ENCODE results near the gene OR52E2.
"Not testable (repeated sequence)": the region's sequence is repeated elsewhere in the genome, so short reads cannot be mapped to it uniquely, and the experiment has no call there.

The OR52E2 gene

GRCh38 chr11:5059391-5059790 lies at the start of gene OR52E2:
OR52E2 (minus strand) TSS chr11:5059627; CDS start chr11:5059627, 0 bp downstream.
- no peaks in the 10 kb centered on the region for H3K36me3 Mint-ChIP-seq (ENCODE audit: low read depth)
- H3K27me3 Mint-ChIP-seq (ENCODE audit: low read depth): no peaks in the 10 kb centered on the region
- H3K4me3 Mint-ChIP-seq: no peak within 1 kb of the TSS
- H3K4me1 Mint-ChIP-seq (ENCODE audit: low read depth): no peaks in the 10 kb centered on the region
- H3K27ac Mint-ChIP-seq: no peak within 1 kb of the TSS
- H3K9me3 Mint-ChIP-seq: no peaks in the 10 kb centered on the region
- DNase-seq (ENCODE audit: low spot score): no peak

- Mint-ChIP-seq H3K4me1 (ENCODE audit: low read depth) (no peaks in the 10 kb centered on the region), H3K9me3 (no peaks in the 10 kb centered on the region), H3K4me3 (no peak overlapping the region), H3K27me3 (ENCODE audit: low read depth) (no peaks in the 10 kb centered on the region), H3K27ac (no peak overlapping the region), H3K36me3 (ENCODE audit: low read depth) (no peaks in the 10 kb centered on the region)
- DNase-seq (ENCODE audit: low spot score): no peak
These were observed 47.9 kb upstream of the OR52E2 start for GRCh38 chr11:5107285-5107684.

- no peaks in the 10 kb centered on the region for H3K9me3 Mint-ChIP-seq
- H3K4me1 Mint-ChIP-seq (ENCODE audit: low read depth): no peaks in the 10 kb centered on the region
- H3K36me3 Mint-ChIP-seq (ENCODE audit: low read depth): no peaks in the 10 kb centered on the region
- H3K4me3 Mint-ChIP-seq: no peak overlapping the region
- H3K27ac Mint-ChIP-seq: no peak overlapping the region
- no peaks in the 10 kb centered on the region for H3K27me3 Mint-ChIP-seq (ENCODE audit: low read depth)
- DNase-seq (ENCODE audit: low spot score): no peak
These were observed 43.6 kb upstream of the OR52E2 start for GRCh38 chr11:5103066-5103465.

DNA sequence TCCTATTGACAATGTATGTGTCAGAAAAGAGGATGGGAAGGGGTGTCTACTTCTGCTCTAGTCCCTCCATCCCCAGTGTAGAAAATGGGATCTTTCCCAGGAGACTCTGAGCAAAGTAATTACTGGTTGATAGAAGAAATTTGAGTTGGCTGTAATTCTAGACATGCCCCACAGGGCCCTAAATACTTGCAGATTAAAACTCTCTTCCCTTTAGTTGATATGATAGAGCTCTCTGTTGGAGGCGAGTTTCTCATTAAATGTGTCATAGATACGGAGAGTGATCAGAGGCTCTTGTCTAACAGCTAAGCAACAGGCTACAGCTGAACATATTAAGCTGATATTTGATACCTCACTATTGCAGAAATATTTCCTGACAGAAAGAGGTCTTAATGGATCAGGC lies 42.8 kb upstream of the OR52E2 start:
- Mint-ChIP-seq H3K36me3 (ENCODE audit: low read depth) (no peaks in the 10 kb centered on the region), H3K4me3 (no peak overlapping the region), H3K27me3 (ENCODE audit: low read depth) (no peaks in the 10 kb centered on the region), H3K9me3 (no peaks in the 10 kb centered on the region), H3K27ac (no peak overlapping the region), H3K4me1 (ENCODE audit: low read depth) (no peaks in the 10 kb centered on the region)
- no peak for DNase-seq (ENCODE audit: low spot score)

DNA sequence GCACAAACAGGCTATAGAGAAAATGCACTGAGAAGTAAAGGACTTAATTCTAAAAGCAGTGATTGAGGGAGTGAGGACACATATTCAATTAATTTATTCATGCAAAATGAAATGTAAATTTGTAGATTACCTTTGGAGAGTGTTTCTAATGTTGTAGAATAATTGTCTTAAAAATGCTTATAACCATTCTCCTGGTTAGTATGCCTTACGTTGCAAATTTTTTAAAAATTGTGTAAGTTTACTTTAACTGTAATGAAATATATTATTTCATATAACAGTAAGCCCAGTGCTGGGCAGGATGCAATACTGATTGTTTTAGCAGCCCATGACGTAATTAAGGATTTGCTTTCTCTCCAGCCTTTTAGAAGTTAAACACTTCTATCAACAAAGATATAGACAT lies 36.6 kb upstream of the OR52E2 start:
- Mint-ChIP-seq H3K27me3 (ENCODE audit: low read depth) (no peaks in the 10 kb centered on the region), H3K27ac (no peak overlapping the region)
- DNase-seq (ENCODE audit: low spot score): no peak

DNA sequence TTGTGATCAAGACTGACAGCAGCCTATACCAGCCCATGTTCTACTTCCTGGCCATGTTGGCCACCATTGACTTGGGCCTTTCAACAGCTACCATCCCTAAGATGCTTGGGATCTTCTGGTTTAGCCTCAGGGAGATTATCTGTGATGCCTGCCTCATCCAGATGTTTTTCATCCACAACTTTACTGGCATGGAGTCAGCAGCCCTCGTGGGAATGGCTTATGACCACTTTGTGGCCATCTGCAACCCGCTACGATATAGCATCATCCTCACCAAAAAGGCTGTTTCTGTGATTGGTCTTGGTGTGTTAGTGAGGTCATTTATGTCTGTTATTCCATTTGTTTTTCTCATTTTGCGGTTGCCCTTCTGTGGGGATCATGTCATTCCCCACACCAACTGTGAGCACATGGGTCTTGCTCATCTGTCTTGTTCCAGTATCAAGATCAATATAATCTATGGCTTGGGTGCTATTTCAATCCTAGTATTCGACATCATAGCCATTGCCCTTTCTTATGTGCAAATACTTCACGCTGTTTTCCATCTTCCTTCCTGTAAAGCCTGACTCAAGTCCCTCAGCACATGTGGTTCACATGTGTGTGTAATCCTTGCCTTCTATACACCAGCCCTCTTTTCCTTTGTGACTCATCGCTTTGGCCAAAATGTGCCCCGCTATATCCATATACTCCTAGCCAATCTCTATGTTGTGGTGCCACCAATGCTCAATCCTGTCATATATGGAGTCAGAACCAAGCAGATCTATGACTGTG lies 33.6 kb upstream of the OR52E2 start:
- H3K9me3 Mint-ChIP-seq: no peaks in the 10 kb centered on the region
- H3K27ac Mint-ChIP-seq: no peak overlapping the region
- H3K4me3 Mint-ChIP-seq: no peak overlapping the region
- H3K36me3 Mint-ChIP-seq (ENCODE audit: low read depth): no peaks in the 10 kb centered on the region
- no peak for DNase-seq (ENCODE audit: low spot score)
- H3K27me3 Mint-ChIP-seq (ENCODE audit: low read depth): no peaks in the 10 kb centered on the region
- H3K4me1 Mint-ChIP-seq (ENCODE audit: low read depth): no peaks in the 10 kb centered on the region

More for the DNA sequence above, 36.6 kb upstream of the OR52E2 start:
- Mint-ChIP-seq H3K4me1 (ENCODE audit: low read depth) (no peaks in the 10 kb centered on the region), H3K4me3 (no peak overlapping the region), H3K9me3 (no peaks in the 10 kb centered on the region), H3K36me3 (ENCODE audit: low read depth) (no peaks in the 10 kb centered on the region)

DNA sequence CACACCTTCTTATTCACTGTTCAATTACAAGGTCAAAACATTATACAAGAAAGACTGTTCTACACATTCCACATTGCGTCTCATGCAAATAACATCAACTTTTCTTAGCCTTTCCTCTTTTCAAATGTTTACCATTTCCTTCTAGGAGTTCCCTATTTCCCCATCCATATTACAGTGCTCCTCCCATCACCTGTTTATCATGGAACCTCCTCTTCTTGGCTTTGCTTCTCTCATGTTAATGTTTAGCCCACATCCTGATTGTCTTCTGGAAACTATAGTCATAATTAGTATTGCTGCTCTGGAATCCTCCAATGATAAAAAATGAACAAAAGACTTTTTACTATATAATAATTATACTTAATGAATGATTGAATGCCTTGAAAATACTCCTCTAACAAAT lies 31.2 kb upstream of the OR52E2 start:
- no peak for DNase-seq (ENCODE audit: low spot score)
- H3K4me3 Mint-ChIP-seq: no peak overlapping the region

GRCh38 chr11:5088556-5088955 lies 29.1 kb upstream of the OR52E2 start:
- no peak for DNase-seq (ENCODE audit: low spot score)
- H3K9me3 Mint-ChIP-seq: no peaks in the 10 kb centered on the region
- no peaks in the 10 kb centered on the region for H3K4me1 Mint-ChIP-seq (ENCODE audit: low read depth)
- no peaks in the 10 kb centered on the region for H3K27me3 Mint-ChIP-seq (ENCODE audit: low read depth)
- H3K36me3 Mint-ChIP-seq (ENCODE audit: low read depth): no peaks in the 10 kb centered on the region
- H3K27ac Mint-ChIP-seq: no peak overlapping the region
- no peak overlapping the region for H3K4me3 Mint-ChIP-seq

More for the DNA sequence above, 31.2 kb upstream of the OR52E2 start:
- H3K36me3 Mint-ChIP-seq (ENCODE audit: low read depth): no peaks in the 10 kb centered on the region
- H3K27ac Mint-ChIP-seq: no peak overlapping the region
- no peaks in the 10 kb centered on the region for H3K4me1 Mint-ChIP-seq (ENCODE audit: low read depth)
- no peaks in the 10 kb centered on the region for H3K27me3 Mint-ChIP-seq (ENCODE audit: low read depth)
- no peaks in the 10 kb centered on the region for H3K9me3 Mint-ChIP-seq

GRCh38 chr11:5083602-5084001 lies 24.2 kb upstream of the OR52E2 start:
- Mint-ChIP-seq H3K27ac (no peak overlapping the region), H3K4me1 (ENCODE audit: low read depth) (no peaks in the 10 kb centered on the region), H3K4me3 (no peak overlapping the region), H3K27me3 (ENCODE audit: low read depth) (no peaks in the 10 kb centered on the region), H3K36me3 (ENCODE audit: low read depth) (no peaks in the 10 kb centered on the region), H3K9me3 (no peaks in the 10 kb centered on the region)
- DNase-seq (ENCODE audit: low spot score): no peak

DNA sequence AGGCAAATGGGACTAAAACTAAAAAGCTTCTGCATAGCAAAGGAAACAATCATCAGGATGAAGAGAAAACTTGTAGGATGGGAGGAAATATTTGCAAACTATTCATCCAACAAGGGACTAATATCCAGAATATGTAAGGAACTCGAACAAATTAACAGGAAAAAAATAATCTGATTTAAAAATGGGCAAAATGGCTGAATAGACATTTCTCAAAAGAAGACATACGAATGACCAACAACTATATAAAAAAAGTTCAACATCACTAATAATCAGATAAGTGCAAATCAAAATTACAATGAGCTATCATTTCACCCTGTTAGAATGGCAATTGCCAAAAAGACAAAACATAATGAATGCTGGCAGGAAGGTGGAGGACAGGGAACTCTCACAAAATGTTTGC lies 22.0 kb upstream of the OR52E2 start:
- no peak for DNase-seq (ENCODE audit: low spot score)
- Mint-ChIP-seq H3K27ac (no peak overlapping the region), H3K4me1 (ENCODE audit: low read depth) (no peaks in the 10 kb centered on the region), H3K4me3 (no peak overlapping the region), H3K9me3 (no peaks in the 10 kb centered on the region), H3K36me3 (ENCODE audit: low read depth) (no peaks in the 10 kb centered on the region), H3K27me3 (ENCODE audit: low read depth) (no peaks in the 10 kb centered on the region)

DNA sequence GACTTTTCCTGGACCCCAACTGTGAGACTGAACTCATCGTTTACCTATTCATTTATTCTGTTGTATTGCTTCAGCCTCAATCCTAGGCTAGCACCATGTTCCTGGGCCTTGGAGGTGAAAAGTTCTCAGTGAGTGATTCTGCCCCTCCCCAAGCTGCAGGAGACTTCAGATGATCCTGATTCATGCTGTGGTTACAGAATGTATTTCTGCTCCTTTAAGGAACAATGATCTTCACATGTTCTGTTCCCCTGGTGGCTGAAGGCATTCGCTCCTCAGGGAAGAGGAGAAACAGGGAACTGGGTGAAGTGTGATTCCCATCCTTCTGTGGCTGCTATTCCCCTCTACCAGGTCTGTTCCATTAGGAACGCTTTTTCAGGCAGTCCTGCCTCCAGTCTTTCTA lies 12.4 kb upstream of the OR52E2 start:
- Mint-ChIP-seq H3K9me3 (no peaks in the 10 kb centered on the region), H3K27me3 (ENCODE audit: low read depth) (no peaks in the 10 kb centered on the region), H3K36me3 (ENCODE audit: low read depth) (no peaks in the 10 kb centered on the region), H3K4me3 (no peak overlapping the region), H3K4me1 (ENCODE audit: low read depth) (no peaks in the 10 kb centered on the region), H3K27ac (no peak overlapping the region)
- DNase-seq (ENCODE audit: low spot score): no peak

- no peak for DNase-seq (ENCODE audit: low spot score)
- Mint-ChIP-seq H3K9me3 (no peaks in the 10 kb centered on the region), H3K4me1 (ENCODE audit: low read depth) (no peaks in the 10 kb centered on the region), H3K36me3 (ENCODE audit: low read depth) (no peaks in the 10 kb centered on the region), H3K4me3 (no peak within 1 kb of the TSS), H3K27ac (no peak within 1 kb of the TSS), H3K27me3 (ENCODE audit: low read depth) (no peaks in the 10 kb centered on the region)
These were observed 9.8 kb upstream of the OR52E2 start, which contains the start of gene OR52E1 for GRCh38 chr11:5069272-5069671. OR52E1 (plus strand) TSS chr11:5069572.

DNA sequence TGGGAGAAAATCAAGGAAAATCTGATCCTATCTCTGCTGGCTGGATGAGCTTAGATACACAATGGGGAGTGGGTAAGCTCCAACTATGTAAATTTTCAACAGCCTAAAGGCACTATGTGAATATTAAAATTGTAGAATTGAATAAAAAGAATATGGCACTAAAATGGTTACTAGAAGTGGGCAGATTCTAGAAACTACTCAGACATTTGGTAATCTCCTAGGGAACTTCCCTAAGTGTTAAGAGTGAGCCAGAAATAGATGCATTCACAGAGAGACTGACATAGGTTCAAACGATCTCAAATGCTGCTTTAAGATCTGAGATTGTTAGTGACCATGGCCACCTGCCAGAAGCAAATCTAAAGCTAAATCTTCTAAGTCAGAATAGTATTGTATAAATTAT lies 5.6 kb upstream of the OR52E2 start:
- no peaks in the 10 kb centered on the region for H3K4me1 Mint-ChIP-seq (ENCODE audit: low read depth)
- no peaks in the 10 kb centered on the region for H3K9me3 Mint-ChIP-seq
- no peaks in the 10 kb centered on the region for H3K27me3 Mint-ChIP-seq (ENCODE audit: low read depth)
- no peak overlapping the region for H3K27ac Mint-ChIP-seq
- no peak overlapping the region for H3K4me3 Mint-ChIP-seq
- no peaks in the 10 kb centered on the region for H3K36me3 Mint-ChIP-seq (ENCODE audit: low read depth)
- no peak for DNase-seq (ENCODE audit: low spot score)

GRCh38 chr11:5058679-5059078 lies 748 bp downstream of the OR52E2 start:
- H3K4me1 Mint-ChIP-seq (ENCODE audit: low read depth); H3K27me3 Mint-ChIP-seq (ENCODE audit: low read depth); DNase-seq (ENCODE audit: low spot score); H3K36me3 Mint-ChIP-seq (ENCODE audit: low read depth); H3K27ac Mint-ChIP-seq; H3K4me3 Mint-ChIP-seq; H3K9me3 Mint-ChIP-seq: not testable (repeated sequence)

- Mint-ChIP-seq H3K27me3 (ENCODE audit: low read depth) (no peaks in the 10 kb centered on the region), H3K27ac (no peak overlapping the region)
These were observed 12.6 kb downstream of the OR52E2 start for GRCh38 chr11:5046754-5047330.

More at GRCh38 chr11:5046754-5047330, 12.6 kb downstream of the OR52E2 start:
- Mint-ChIP-seq H3K36me3 (ENCODE audit: low read depth) (no peaks in the 10 kb centered on the region), H3K4me1 (ENCODE audit: low read depth) (no peaks in the 10 kb centered on the region), H3K9me3 (no peaks in the 10 kb centered on the region), H3K4me3 (no peak overlapping the region)
- no peak for DNase-seq (ENCODE audit: low spot score)

Measured in T-helper 2 cell treated with Interferon-gamma antibody and Interleukin-4, amounts not matched to agents 5 μg/mL and 100 μg/mL, for 36 hours (primary cell).